Cardiac fibroblast (primary cell): Measurements from ENCODE around the gene NUDT16L1.
A peak's percentile ranks its signal among the peaks of the same experiment; 100 is the strongest.

Source experiments
- DNase-seq, 2 donors: peaks; one replicate each; pipeline versions ENCODE4 v3.0.0 to v3.0.0-alpha.2; 2010; ENCODE audit warnings: low read depth in 2 of 2
- H3K4me3 ChIP-seq, 2 donors: replicated peaks in 1 of 2; 1 replicate in 1 of 2; 2 replicates in 1 of 2; pipeline ENCODE4 v1.5.1; 2011; ENCODE audit warnings: low read depth in 2 of 2, low read length in 2 of 2, mild to moderate bottlenecking in 2 of 2, moderate library complexity in 1 of 2
- TF ChIP-seq, protein P1 (sequence below): IDR thresholded peaks from one replicate; pipeline ENCODE4 v1.5.1; 2011; ENCODE audit warnings: low read depth, mild to moderate bottlenecking, low read length, inconsistent platforms

The NUDT16L1 gene

DNA sequence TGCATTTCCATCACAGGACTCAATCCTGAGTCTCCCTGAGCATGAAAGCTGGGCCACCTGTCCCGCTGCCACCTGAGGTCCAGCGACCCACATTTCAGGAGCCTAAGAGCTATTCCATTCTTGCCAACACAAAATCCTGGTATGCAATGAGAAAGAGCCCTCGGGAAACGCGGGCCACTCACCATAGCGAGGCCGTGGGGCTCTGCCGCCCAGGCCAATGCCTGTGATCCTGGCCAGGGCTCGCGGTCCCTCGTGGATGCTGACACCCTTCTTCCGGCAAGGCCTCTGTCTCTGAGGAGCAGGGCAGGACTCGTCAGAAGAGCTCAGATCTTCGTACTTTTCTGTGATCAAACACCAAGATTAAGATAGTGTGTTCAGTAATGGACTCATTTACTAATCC, 11.6 kb downstream of the NUDT16L1 start:
- DNase-seq = no peak
- no peak overlapping the region for H3K4me3 ChIP-seq
- TF ChIP-seq, protein P1, sequence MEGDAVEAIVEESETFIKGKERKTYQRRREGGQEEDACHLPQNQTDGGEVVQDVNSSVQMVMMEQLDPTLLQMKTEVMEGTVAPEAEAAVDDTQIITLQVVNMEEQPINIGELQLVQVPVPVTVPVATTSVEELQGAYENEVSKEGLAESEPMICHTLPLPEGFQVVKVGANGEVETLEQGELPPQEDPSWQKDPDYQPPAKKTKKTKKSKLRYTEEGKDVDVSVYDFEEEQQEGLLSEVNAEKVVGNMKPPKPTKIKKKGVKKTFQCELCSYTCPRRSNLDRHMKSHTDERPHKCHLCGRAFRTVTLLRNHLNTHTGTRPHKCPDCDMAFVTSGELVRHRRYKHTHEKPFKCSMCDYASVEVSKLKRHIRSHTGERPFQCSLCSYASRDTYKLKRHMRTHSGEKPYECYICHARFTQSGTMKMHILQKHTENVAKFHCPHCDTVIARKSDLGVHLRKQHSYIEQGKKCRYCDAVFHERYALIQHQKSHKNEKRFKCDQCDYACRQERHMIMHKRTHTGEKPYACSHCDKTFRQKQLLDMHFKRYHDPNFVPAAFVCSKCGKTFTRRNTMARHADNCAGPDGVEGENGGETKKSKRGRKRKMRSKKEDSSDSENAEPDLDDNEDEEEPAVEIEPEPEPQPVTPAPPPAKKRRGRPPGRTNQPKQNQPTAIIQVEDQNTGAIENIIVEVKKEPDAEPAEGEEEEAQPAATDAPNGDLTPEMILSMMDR = no peak

DNA sequence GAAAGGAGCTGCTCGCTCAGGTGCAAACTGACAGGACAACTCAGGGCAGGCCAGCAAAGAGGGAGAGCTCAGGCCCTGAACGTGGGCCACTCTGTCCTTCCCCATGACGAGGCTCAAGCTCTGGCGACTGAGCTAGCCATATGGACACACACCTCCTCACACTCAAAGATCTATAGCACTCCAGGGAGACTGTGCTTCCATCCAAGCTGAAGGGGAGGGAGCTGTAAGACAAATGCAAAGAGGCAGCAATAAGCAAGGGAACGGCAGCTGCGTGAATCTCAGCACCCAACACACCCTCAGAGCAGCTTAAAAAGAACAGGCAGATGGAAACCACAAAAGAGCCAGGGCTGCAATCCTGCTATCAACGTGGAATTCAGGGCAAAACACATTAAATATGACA, 13.5 kb downstream of the NUDT16L1 start:
- no peak overlapping the region for H3K4me3 ChIP-seq
- TF ChIP-seq, protein P1 = no peak
- DNase-seq = no peak

DNA sequence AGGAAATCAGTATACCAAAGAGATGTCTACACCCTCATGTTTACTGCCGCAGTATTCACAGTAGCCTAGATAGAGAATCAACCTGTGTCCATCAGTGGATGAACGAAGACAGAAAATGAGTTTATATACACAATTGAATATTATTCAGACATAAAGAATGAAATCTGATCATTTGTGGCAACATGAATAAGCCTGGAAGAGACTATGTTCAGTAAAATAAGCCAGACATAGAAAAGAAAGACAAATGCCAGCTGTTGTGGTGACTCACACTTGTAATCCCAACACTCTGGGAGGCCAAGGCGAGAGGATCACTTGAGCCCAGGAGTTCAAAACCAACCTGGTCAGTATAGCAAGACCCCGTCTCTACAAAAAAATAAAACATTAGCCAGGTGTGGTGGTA, 16.1 kb downstream of the NUDT16L1 start:
- H3K4me3 ChIP-seq = no peak overlapping the region
- TF ChIP-seq, protein P1 = no peak
- peak in 1 of 2 donors; percentile 62 for DNase-seq

DNA sequence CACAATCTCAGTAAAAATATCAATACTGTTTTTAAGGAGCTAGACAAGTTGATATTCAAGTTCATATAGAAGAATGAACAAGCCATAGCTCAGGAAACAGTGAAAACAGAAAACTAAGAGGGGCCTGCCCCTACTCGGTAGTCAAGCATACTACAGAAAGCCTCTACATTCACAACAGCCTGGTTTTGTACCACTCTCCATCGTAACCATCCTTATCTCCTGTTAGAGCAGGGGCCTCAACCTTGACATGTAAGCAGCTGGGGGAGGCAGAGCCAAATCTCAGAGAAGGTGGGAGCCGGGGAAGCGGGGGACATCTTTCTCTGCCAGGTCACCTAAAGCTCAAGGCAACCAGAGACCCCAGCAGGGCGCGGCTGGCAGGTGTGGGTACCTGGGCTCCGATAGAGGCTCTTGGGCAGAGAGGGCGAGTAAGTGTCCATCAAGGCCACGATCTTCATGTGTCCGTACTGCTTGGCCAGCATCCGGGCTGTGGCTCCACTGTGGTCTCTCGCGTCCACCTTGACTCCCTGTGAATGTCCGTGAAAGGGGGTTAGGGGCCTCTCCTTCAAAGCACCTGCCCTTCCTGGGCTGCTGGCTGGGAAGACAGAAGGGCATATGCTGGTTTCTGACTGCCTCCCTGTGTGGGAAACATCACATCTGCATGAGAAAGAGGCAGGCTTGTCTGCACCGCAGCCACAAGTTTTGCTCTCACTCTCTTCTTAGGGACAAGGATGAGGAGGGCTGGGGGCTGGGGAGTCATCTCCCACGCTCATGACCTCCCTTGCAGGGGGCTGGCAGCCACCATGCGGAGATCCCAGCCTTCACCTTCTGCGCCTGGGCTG, 20.5 kb downstream of the NUDT16L1 start:
- TF ChIP-seq, protein P1 = no peak
- no peak overlapping the region for H3K4me3 ChIP-seq
- DNase-seq = no peak

DNA sequence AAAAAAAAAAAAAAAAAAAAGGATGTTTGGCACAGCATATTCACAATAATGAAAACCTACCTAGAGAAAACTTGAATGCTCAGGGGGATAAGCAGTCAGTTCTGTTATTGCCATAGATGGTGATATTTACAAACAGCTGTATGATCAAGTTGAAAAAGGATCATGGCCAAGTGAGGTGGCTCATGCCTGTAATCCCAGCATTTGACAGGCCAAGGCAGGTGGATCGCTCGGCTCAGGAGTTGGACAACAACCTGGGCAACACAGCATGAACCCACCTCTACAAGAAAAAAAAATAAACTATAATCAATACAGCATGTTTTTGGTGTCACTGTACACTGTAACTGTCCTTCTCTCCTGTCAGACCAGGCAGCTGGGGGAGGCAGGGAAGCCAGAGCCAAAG, 21.6 kb downstream of the NUDT16L1 start:
- no peak overlapping the region for H3K4me3 ChIP-seq
- TF ChIP-seq, protein P1 = no peak
- DNase-seq = no peak

DNA sequence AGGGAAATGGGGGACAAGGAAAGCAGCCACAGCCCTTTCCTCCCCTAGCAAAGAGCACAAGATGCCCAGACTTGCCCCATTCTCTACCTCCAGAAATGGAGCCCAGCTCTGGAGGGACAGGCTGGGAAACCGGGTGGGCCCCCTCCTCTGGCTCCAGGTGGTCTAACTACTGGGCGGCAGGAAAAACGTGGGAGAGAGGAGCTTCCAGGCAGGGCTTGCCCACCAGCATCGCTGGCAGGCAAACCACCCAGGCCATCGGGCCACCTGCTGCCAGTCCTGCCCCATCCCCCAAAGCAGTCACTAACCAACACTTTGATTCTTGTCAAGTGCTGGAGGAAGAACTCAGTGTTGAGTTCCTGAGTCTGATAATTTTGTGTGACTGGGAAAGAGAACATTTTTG, 25.1 kb downstream of the NUDT16L1 start:
- DNase-seq = no peak
- TF ChIP-seq, protein P1 = no peak
- no peak overlapping the region for H3K4me3 ChIP-seq
